ENCODE measurements around the gene NDUFS6. TPM values are rescaled to one million over a fixed set of nuclear protein-coding genes. Genes with fewer than 3 reads are reported as not detected.

NDUFS6 gene
- total RNA-seq, 1 experiment from 2014 or later, result 72.8 TPM

GRCh38 chr5:1763548-1763911 is 37.7 kb upstream of the NDUFS6 start:
- Histone ChIP-seq H3K27ac (ENCODE audit: low read depth, low read length, poor library complexity, severe bottlenecking) (no peak overlapping the region), H3K27me3 (replicated peaks; ENCODE audit: insufficient read depth, low read depth, low read length, poor library complexity) (peaks cover 75% of the 10 kb centered on the region), H3K36me3 (ENCODE audit: insufficient read depth, low read length, poor library complexity, severe bottlenecking) (no peaks in the 10 kb centered on the region), H3K9me3 (ENCODE audit: low read depth, low read length, poor library complexity, severe bottlenecking) (no peaks in the 10 kb centered on the region), H3K4me3 (ENCODE audit: low read depth, low read length, poor library complexity, severe bottlenecking) (no peak overlapping the region), H3K4me1 (ENCODE audit: insufficient read depth, low read length, poor library complexity, severe bottlenecking) (no peaks in the 10 kb centered on the region)
- DNase-seq (ENCODE audit: low spot score), result peak; percentile 37
- TF ChIP-seq CTCF (conservative IDR thresholded peaks at IDR 0.05; ENCODE audit: low read depth, low read length), result peak; percentile 67
- TF ChIP-seq EZH2 (IDR thresholded peaks at IDR 0.05; ENCODE audit: borderline replicate concordance, low read depth, low read length, poor library complexity, severe bottlenecking), result no peak
- BruUV-seq (replicated peaks), result no TSS peak
- intact Hi-C loops (cut with micrococcal nuclease; ENCODE audit: unreplicated experiment), result loop anchor here (10.0 kb wide), 1 partner anchor 271 kb away; no protein-coding TSS in a partner anchor
- ChIA-PET POLR2A (ENCODE audit: low non-redundant PET) (no interaction called here), CTCF (interaction anchor here (0.5 kb wide), 1 partner anchor 120 kb away, joined by 3 read pairs; no protein-coding TSS in a partner anchor)

DNA sequence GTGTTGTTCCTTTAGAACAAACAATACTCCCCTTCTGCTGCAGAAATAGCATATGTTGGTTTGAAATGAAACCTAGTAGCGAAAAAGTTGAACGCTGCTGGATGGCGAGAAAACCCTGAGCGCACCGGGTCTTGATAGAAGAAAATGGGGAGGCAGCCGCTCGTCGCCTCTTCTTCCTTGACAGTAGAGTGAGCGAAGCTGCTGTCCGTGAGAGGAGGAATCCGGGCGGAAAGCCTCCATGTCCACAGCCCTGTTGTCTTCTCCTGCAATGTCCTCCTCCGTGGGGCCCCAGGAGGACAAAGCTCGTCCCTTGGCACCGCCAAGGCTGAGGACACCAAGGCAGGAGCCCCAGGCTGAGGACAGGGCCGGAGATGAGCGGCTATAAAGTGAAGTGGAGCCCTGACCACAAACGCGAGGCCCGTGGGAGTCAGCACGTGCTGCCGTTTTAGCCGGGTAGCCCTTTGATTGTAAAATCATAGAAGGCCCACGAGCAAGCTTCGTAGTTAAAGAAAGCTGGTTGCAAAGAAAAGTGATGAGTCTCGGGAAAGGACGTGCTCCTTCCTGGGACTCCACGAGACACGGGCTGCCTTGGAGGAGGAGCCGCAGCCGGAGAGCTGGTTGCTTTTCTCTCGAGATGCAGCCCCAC is 37.1 kb upstream of the NDUFS6 start:
- intact Hi-C loops (cut with micrococcal nuclease; ENCODE audit: unreplicated experiment), result loop anchor here (10.0 kb wide), 1 partner anchor 271 kb away; no protein-coding TSS in a partner anchor
- POLR2A ChIA-PET (ENCODE audit: low non-redundant PET), result no interaction called here
- DNase-seq (ENCODE audit: low spot score), result no peak
- no TSS peak for BruUV-seq (replicated peaks)
- Histone ChIP-seq H3K4me1 (ENCODE audit: insufficient read depth, low read length, poor library complexity, severe bottlenecking) (no peaks in the 10 kb centered on the region), H3K9me3 (ENCODE audit: low read depth, low read length, poor library complexity, severe bottlenecking) (no peaks in the 10 kb centered on the region), H3K4me3 (ENCODE audit: low read depth, low read length, poor library complexity, severe bottlenecking) (no peak overlapping the region), H3K36me3 (ENCODE audit: insufficient read depth, low read length, poor library complexity, severe bottlenecking) (no peaks in the 10 kb centered on the region), H3K27me3 (replicated peaks; ENCODE audit: insufficient read depth, low read depth, low read length, poor library complexity) (peaks cover 75% of the 10 kb centered on the region), H3K27ac (ENCODE audit: low read depth, low read length, poor library complexity, severe bottlenecking) (no peak overlapping the region)
- no peak for TF ChIP-seq EZH2 (IDR thresholded peaks at IDR 0.05; ENCODE audit: borderline replicate concordance, low read depth, low read length, poor library complexity, severe bottlenecking)
- no peak for TF ChIP-seq CTCF (conservative IDR thresholded peaks at IDR 0.05; ENCODE audit: low read depth, low read length)
- CTCF ChIA-PET, result no interaction called here

GRCh38 chr5:1764606-1764960 is 36.6 kb upstream of the NDUFS6 start:
- BruUV-seq (replicated peaks), result no TSS peak
- intact Hi-C loops (cut with micrococcal nuclease; ENCODE audit: unreplicated experiment), result loop anchor here (10.0 kb wide), 1 partner anchor 270 kb away; no protein-coding TSS in a partner anchor
- Histone ChIP-seq H3K4me1 (ENCODE audit: insufficient read depth, low read length, poor library complexity, severe bottlenecking) (no peaks in the 10 kb centered on the region), H3K27ac (ENCODE audit: low read depth, low read length, poor library complexity, severe bottlenecking) (no peak overlapping the region), H3K27me3 (replicated peaks; ENCODE audit: insufficient read depth, low read depth, low read length, poor library complexity) (peaks cover 75% of the 10 kb centered on the region), H3K4me3 (ENCODE audit: low read depth, low read length, poor library complexity, severe bottlenecking) (no peak overlapping the region), H3K9me3 (ENCODE audit: low read depth, low read length, poor library complexity, severe bottlenecking) (no peaks in the 10 kb centered on the region), H3K36me3 (ENCODE audit: insufficient read depth, low read length, poor library complexity, severe bottlenecking) (no peaks in the 10 kb centered on the region)
- ChIA-PET POLR2A (ENCODE audit: low non-redundant PET) (no interaction called here), CTCF (no interaction called here)
- no peak for DNase-seq (ENCODE audit: low spot score)
- TF ChIP-seq CTCF (conservative IDR thresholded peaks at IDR 0.05; ENCODE audit: low read depth, low read length), result no peak
- no peak for TF ChIP-seq EZH2 (IDR thresholded peaks at IDR 0.05; ENCODE audit: borderline replicate concordance, low read depth, low read length, poor library complexity, severe bottlenecking)
